DOHH2 (cell line): ENCODE data around the gene SLIT1.

ENCODE experiments used
- H3F3A ChIP-seq: fragments of 200-600 bp; sonication (generic), shearing (Covaris generic); 2 replicates; pipeline ENCODE4 v1.6.0; 2016; ENCODE audit warnings: antibody characterized with exemption, mild to moderate bottlenecking; ENCODE audit not compliant: control insufficient read depth, insufficient read depth
- H3K27ac ChIP-seq: fragments of 200-600 bp; sonication (generic); 2 replicates; pipeline ENCODE4 v1.5.1; 2014; ENCODE audit warnings: low read depth, mild to moderate bottlenecking, low read length, moderate library complexity
- H3K27me3 ChIP-seq: fragments of 200-600 bp; sonication (generic); 2 replicates; pipeline ENCODE4 v1.6.1; 2014; ENCODE audit warnings: mild to moderate bottlenecking, low read length, mixed read lengths; ENCODE audit not compliant: control insufficient read depth
- H3K36me3 ChIP-seq: fragments of 200-600 bp; sonication (generic); 2 replicates; pipeline ENCODE4 v1.6.1; 2014; ENCODE audit warnings: mild to moderate bottlenecking, low read length, moderate library complexity, mixed read lengths; ENCODE audit not compliant: control insufficient read depth
- H3K4me1 ChIP-seq: fragments of 200-600 bp; sonication (generic); 2 replicates; pipeline ENCODE4 v1.6.1; 2014; ENCODE audit warnings: mild to moderate bottlenecking, low read length, mixed read lengths; ENCODE audit not compliant: control insufficient read depth
- H3K4me2 ChIP-seq: fragments of 200-600 bp; sonication (generic); 2 replicates; pipeline ENCODE4 v1.6.0; 2014; ENCODE audit warnings: mild to moderate bottlenecking, low read length, moderate library complexity
- H3K4me3 ChIP-seq: fragments of 200-600 bp; sonication (generic); 2 replicates; pipeline ENCODE4 v1.5.1; 2014; ENCODE audit warnings: mild to moderate bottlenecking, low read length, mixed read lengths
- H3K79me2 ChIP-seq: fragments of 200-600 bp; sonication (generic); 2 replicates; pipeline ENCODE4 v1.6.1; 2014; ENCODE audit warnings: mild to moderate bottlenecking, low read length, mixed read lengths; ENCODE audit not compliant: control insufficient read depth
- H3K9me2 ChIP-seq: fragments of 200-600 bp; sonication (generic); replicated peaks from 2 replicates; pipeline ENCODE4 v1.6.1; 2014; ENCODE audit warnings: mild to moderate bottlenecking, low read length, mixed read lengths; ENCODE audit not compliant: control insufficient read depth
- H3K9me3 ChIP-seq: fragments of 200-600 bp; sonication (generic); 2 replicates; pipeline ENCODE4 v1.6.1; 2014; ENCODE audit warnings: antibody characterized with exemption, low read length, mixed read lengths; ENCODE audit not compliant: control insufficient read depth, insufficient read depth
- H4K20me1 ChIP-seq: fragments of 200-600 bp; sonication (generic); 2 replicates; pipeline ENCODE4 v1.6.0; 2014; ENCODE audit warnings: low read depth, mild to moderate bottlenecking, antibody characterized with exemption, low read length, moderate library complexity; ENCODE audit not compliant: control insufficient read depth, insufficient read depth
- EZH2phosphoT487 ChIP-seq: fragments of 200-600 bp; sonication (generic); IDR thresholded peaks from 2 replicates; pipeline ENCODE4 v1.6.1; 2017; ENCODE audit warnings: borderline replicate concordance, mild to moderate bottlenecking, antibody characterized with exemption, low read length, moderate library complexity, mixed read lengths
- TF ChIP-seq, protein P1 (sequence below): fragments of 200-600 bp; sonication (generic); IDR thresholded peaks from one replicate; pipeline ENCODE4 v1.5.1; 2014; ENCODE audit warnings: antibody characterized with exemption, mild to moderate bottlenecking, low read depth, low read length; ENCODE audit not compliant: poor library complexity, severe bottlenecking

The SLIT1 gene

DNA sequence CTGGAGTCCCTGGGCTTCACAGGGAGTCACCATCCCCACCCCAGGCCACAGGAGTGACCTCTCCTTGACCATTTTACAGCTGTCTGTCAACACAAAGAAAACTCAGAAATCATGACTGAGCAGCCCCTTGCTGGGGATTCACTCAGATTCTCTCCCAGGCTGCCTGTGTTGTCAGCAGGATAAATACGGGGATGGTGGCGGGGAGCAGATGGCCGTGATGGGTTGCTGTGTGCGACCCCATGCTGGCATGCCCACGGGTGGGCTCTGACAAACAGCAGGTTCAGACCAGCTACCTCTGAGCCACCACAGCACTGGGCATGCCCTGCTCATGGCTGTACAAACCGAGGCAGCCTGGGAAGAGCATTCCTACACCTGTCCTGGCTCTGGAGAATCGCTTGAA, 136.1 kb downstream of the SLIT1 start:
- H3K79me2 ChIP-seq = no peaks in the 10 kb centered on the region
- no peak overlapping the region for H3K4me3 ChIP-seq
- no peaks in the 10 kb centered on the region for H3K27me3 ChIP-seq
- no peaks in the 10 kb centered on the region for H3K9me2 ChIP-seq
- no peaks in the 10 kb centered on the region for H4K20me1 ChIP-seq
- H3K9me3 ChIP-seq = peaks cover 3% of the 10 kb centered on the region; the same call in 1 of the 2 replicates
- no peak overlapping the region for H3K4me2 ChIP-seq
- H3K27ac ChIP-seq = no peak overlapping the region
- no peaks in the 10 kb centered on the region for H3K36me3 ChIP-seq
- H3K4me1 ChIP-seq = peaks cover 8% of the 10 kb centered on the region
- H3F3A ChIP-seq = no peaks in the 10 kb centered on the region
- no peak for TF ChIP-seq EZH2phosphoT487
- TF ChIP-seq, protein P1, sequence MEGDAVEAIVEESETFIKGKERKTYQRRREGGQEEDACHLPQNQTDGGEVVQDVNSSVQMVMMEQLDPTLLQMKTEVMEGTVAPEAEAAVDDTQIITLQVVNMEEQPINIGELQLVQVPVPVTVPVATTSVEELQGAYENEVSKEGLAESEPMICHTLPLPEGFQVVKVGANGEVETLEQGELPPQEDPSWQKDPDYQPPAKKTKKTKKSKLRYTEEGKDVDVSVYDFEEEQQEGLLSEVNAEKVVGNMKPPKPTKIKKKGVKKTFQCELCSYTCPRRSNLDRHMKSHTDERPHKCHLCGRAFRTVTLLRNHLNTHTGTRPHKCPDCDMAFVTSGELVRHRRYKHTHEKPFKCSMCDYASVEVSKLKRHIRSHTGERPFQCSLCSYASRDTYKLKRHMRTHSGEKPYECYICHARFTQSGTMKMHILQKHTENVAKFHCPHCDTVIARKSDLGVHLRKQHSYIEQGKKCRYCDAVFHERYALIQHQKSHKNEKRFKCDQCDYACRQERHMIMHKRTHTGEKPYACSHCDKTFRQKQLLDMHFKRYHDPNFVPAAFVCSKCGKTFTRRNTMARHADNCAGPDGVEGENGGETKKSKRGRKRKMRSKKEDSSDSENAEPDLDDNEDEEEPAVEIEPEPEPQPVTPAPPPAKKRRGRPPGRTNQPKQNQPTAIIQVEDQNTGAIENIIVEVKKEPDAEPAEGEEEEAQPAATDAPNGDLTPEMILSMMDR = no peak

DNA sequence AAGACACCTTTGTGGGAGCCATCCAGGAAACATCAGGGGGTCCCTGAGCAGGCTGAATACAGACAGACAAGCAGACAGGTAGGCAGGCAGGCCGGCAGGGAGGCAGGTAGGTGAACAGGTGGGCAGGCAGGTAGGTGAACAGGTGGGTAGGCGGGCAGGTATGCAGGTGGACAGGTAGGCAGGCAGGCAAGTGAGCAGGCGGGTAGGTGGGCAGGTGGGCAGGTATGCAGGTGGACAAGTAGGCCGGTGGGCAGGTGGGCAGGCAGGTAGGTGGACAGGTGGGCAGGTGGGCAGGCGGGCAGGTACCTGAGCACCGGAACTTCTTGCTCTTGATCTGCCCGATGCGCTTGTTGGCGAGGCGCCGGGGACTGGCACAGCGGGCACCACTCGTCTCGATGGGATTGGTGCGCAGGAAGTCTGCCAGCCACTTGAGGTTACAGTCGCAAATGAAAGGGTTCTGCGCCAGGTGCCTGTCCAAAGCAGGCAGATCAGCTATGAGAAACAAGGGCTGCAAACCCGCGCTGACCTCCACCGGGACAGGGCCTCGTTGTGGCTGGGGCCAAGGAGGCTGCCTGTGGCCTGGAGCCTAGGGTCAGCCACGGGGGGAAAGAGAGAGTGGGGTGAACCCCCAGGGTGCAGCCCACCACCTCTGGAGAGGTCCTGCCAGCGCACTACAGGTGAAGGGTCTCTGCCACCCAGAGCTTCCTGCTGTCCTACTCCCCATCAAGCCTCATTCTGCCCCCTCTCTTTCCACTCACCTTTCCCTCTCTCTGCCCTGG, 136.9 kb downstream of the SLIT1 start:
- TF ChIP-seq, protein P1 = no peak
- no peak for TF ChIP-seq EZH2phosphoT487
- Histone ChIP-seq H3F3A (no peaks in the 10 kb centered on the region), H3K27ac (no peak overlapping the region), H3K27me3 (no peaks in the 10 kb centered on the region), H3K4me3 (no peak overlapping the region), H3K36me3 (no peaks in the 10 kb centered on the region), H3K79me2 (no peaks in the 10 kb centered on the region), H3K9me2 (no peaks in the 10 kb centered on the region), H3K9me3 (peaks cover 3% of the 10 kb centered on the region; the same call in 1 of the 2 replicates), H3K4me2 (no peak overlapping the region), H3K4me1 (peaks cover 8% of the 10 kb centered on the region), H4K20me1 (no peaks in the 10 kb centered on the region)

DNA sequence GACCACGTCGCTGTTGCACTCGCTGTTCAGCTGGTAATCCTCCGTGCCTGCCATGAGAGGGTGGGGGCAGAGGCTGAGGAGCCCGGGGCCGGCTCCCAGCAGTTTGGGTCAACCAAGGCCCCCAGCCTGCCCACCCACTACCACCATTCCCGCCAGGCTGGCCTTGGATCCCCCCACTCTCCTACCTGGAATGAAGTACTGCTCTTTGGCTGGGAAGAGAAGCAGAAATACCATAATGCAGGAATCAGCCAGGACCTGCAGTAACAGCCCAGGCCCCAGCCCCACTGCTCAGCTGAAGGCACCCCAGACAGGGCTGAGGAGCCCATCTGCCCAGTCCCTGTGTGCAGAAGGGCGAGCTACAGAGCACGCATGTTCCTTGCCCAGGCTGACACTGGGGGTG, 138.0 kb downstream of the SLIT1 start:
- Histone ChIP-seq H3K79me2 (no peaks in the 10 kb centered on the region), H3F3A (no peaks in the 10 kb centered on the region), H3K9me3 (peaks cover 3% of the 10 kb centered on the region; the same call in 1 of the 2 replicates), H3K36me3 (no peaks in the 10 kb centered on the region), H3K27me3 (no peaks in the 10 kb centered on the region), H4K20me1 (no peaks in the 10 kb centered on the region), H3K27ac (no peak overlapping the region), H3K9me2 (no peaks in the 10 kb centered on the region), H3K4me2 (no peak overlapping the region), H3K4me3 (no peak overlapping the region), H3K4me1 (peaks cover 8% of the 10 kb centered on the region)
- TF ChIP-seq, protein P1 = no peak
- no peak for TF ChIP-seq EZH2phosphoT487
